GM10266 (cell line): ENCODE data around the gene CHORDC1.

ENCODE experiments used
- DNase-seq: peaks from one replicate; pipeline ENCODE4 v3.0.0; 2012; ENCODE audit errors: extremely low spot score
- CTCF ChIP-seq: IDR thresholded peaks from 2 replicates; pipeline ENCODE4 v1.5.1; 2012; ENCODE audit warnings: mild to moderate bottlenecking, low read depth; ENCODE audit not compliant: control insufficient read depth, insufficient read depth; ENCODE audit errors: missing control alignments

The CHORDC1 gene

DNA sequence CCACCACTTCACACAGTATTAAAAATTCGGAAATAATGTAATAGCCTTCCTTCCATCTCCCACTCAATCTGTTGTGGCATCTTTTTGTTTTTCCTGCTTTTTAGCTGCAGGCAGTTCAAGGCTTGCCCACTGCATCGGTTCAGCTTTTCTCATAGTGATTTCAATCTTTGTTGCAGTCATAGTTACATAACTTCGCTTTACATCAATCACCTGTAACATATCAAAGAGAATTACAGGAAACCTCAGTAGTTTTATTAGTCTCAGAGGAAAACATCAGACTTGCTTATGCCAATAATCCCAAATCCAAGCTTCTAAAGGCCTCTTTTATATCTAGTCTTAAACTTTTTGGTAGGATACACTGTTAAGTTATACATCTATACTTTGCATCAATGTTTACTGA is 20.5 kb downstream of the CHORDC1 start:
- DNase-seq: no peak
- TF ChIP-seq CTCF: no peak

DNA sequence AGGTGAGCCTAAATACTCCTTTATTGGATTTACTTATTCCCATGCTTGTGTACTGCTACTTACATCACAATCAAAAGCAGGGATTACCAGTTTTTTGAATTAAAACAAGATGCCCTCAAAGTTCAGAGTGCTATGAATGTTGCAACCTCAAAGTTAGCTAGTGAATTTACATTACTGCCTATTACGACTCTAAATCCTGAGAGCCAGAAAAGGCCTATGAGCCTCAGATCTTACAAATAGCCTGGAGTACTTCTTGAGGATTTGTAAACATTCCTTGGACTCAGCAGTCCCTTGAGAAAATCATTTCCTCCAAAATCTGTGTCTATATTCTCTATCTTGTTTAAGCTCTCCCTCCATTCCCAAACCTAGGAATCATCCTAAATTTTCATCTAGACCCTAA is 25.5 kb downstream of the CHORDC1 start:
- TF ChIP-seq CTCF: no peak
- no peak for DNase-seq

DNA sequence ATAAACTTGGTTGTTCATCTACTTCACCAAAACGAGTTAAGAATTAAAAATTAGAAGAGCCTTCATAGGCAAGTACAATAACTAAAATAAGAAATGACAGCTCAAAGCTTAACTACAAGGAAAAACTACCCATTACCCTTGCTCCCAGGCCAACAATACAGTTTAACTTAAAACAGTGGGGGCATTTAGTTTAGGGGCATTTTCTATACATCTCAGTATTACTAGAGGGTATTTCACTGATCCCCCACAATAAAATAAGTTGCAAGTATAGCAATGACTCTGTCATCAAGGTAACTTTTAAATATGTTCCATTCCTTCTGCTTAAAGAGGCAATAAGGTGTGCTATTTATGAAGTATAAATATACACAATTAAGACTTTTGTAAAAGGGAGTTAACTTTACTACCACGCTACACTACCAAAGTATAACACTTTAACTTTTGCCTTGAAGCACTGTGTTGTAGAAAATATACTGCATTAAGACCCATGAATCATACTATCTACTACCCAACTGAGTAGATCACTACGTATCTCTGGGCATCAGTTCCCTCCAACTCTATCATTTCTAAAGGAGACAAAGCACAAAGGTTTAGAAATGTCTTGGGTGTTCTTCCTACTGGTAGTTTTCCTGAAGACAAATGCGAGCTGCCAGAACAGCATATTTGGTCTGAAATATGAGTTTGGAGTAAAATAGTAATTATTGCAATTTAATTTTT is 29.8 kb downstream of the CHORDC1 start:
- no peak for TF ChIP-seq CTCF
- no peak for DNase-seq

DNA sequence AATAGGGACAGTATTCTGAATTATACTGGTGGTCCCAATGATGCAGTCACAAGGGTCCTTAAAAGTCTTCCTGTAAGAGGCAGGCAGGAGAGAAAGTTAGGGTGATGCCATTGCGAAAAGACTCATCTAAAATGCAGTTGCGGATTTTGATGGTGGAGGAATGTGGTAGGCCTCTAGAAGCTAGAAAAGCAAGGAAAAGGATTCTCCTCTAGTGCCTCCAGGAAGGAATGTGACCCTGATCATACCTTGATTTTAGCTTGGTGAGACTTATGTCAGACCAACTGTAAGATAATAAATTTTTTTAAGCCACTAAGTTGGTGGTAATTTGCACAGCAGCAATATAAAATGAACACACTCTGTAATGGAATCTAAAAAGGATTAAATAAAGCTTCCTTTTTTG is 33.8 kb downstream of the CHORDC1 start:
- TF ChIP-seq CTCF: no peak
- DNase-seq: no peak

GRCh38 chr11:90187839-90188238 is 35.0 kb downstream of the CHORDC1 start:
- no peak for TF ChIP-seq CTCF
- DNase-seq: no peak

GRCh38 chr11:90179923-90180322 is 42.9 kb downstream of the CHORDC1 start:
- no peak for TF ChIP-seq CTCF
- DNase-seq: no peak

DNA sequence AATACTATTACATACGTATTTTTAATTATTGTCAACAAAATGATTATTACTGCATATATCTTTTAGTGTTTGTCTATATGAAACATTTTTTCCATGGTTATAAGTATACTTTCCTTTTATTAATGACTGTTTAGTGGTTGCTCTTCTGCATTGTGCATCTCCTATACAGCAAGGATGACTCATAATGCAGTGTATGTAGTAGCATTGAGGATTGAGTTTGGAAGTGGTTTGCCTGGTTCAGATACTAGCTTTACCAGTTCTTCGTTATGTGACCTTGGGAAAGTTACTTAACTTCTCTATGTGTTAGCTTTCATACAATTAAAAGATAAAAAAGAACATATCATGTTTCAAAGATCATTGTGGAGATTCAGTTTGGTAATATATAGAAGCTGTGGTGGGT is 44.1 kb downstream of the CHORDC1 start:
- DNase-seq: no peak
- TF ChIP-seq CTCF: no peak
